Kidney tubule cell (primary cell): ENCODE data around the gene CAMTA1.

Source experiments
- DNase-seq: peaks from one replicate; pipeline ENCODE4 v3.0.0-alpha.2; 2018; ENCODE audit warnings: low spot score

The CAMTA1 gene

GRCh38 chr1:6873298-6874015, 88.2 kb downstream of the CAMTA1 start:
- no peak for DNase-seq

- no peak for DNase-seq
These were observed 89.0 kb downstream of the CAMTA1 start for GRCh38 chr1:6874298-6874697.

- DNase-seq: peak; percentile 43
These were observed 95.9 kb downstream of the CAMTA1 start for GRCh38 chr1:6880951-6881690.

GRCh38 chr1:6882414-6882813, 97.2 kb downstream of the CAMTA1 start:
- DNase-seq: no peak

- peak; percentile 37 for DNase-seq
These were observed 99.4 kb downstream of the CAMTA1 start for GRCh38 chr1:6884652-6885153.

GRCh38 chr1:6885426-6885825, 100.2 kb downstream of the CAMTA1 start:
- DNase-seq: no peak

GRCh38 chr1:6886523-6886922, 101.3 kb downstream of the CAMTA1 start:
- no peak for DNase-seq

- DNase-seq: no peak
These were observed 103.0 kb downstream of the CAMTA1 start for GRCh38 chr1:6888268-6888667.

GRCh38 chr1:6888870-6889269, 103.6 kb downstream of the CAMTA1 start:
- DNase-seq: no peak

GRCh38 chr1:6889875-6890480, 104.7 kb downstream of the CAMTA1 start:
- peak; percentile 72 for DNase-seq

- DNase-seq: no peak
These were observed 105.4 kb downstream of the CAMTA1 start for GRCh38 chr1:6890686-6891085.

- no peak for DNase-seq
These were observed 106.7 kb downstream of the CAMTA1 start for GRCh38 chr1:6891781-6892579.

- no peak for DNase-seq
These were observed 108.1 kb downstream of the CAMTA1 start for GRCh38 chr1:6893388-6893787.

- no peak for DNase-seq
These were observed 111.9 kb downstream of the CAMTA1 start for GRCh38 chr1:6897138-6897537.

- DNase-seq: no peak
These were observed 113.8 kb downstream of the CAMTA1 start for GRCh38 chr1:6898974-6899539.

GRCh38 chr1:6899621-6900020, 114.4 kb downstream of the CAMTA1 start:
- DNase-seq: no peak

GRCh38 chr1:6902153-6902552, 116.9 kb downstream of the CAMTA1 start:
- no peak for DNase-seq

- no peak for DNase-seq
These were observed 119.4 kb downstream of the CAMTA1 start for GRCh38 chr1:6904476-6905170.

GRCh38 chr1:6905331-6905730, 120.1 kb downstream of the CAMTA1 start:
- DNase-seq: no peak

GRCh38 chr1:6905790-6906189, 120.5 kb downstream of the CAMTA1 start:
- DNase-seq: no peak

- no peak for DNase-seq
These were observed 121.5 kb downstream of the CAMTA1 start for GRCh38 chr1:6906783-6907182.
